OCI-LY3 (cell line): ENCODE data around the gene WNT10A.

Experiments used
- EZH2phosphoT487 ChIP-seq: fragments of 200-600 bp; shearing (Covaris generic); IDR thresholded peaks from 2 replicates; pipeline ENCODE4 v1.6.1; 2018; ENCODE audit warnings: antibody characterized with exemption, mixed run types, low read depth
- TF ChIP-seq, protein P1 (sequence below): fragments of 200-600, 300-600 bp; sonication (generic); IDR thresholded peaks from 2 replicates; pipeline ENCODE4 v1.5.1; 2014; ENCODE audit warnings: antibody characterized with exemption, low read length, low read depth

DNA sequence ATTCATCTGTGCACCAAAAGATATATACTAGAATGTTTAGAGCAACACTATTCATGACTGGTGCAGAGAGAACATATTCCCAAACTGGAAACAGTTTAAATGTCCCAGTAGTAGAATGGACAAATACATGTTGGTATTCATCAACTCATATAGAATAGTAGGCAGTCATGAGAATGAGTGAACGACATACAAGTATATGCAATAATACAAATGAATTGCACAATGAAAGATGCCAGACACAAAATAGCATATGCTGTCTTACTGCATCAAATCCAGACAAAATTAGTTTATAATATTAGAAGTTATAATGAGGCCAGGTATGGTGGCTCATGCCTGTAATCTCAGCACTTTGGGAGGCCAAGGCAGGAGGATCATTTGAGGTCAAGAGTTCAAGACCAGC lies 40.8 kb upstream of the WNT10A start:
- TF ChIP-seq, protein P1, sequence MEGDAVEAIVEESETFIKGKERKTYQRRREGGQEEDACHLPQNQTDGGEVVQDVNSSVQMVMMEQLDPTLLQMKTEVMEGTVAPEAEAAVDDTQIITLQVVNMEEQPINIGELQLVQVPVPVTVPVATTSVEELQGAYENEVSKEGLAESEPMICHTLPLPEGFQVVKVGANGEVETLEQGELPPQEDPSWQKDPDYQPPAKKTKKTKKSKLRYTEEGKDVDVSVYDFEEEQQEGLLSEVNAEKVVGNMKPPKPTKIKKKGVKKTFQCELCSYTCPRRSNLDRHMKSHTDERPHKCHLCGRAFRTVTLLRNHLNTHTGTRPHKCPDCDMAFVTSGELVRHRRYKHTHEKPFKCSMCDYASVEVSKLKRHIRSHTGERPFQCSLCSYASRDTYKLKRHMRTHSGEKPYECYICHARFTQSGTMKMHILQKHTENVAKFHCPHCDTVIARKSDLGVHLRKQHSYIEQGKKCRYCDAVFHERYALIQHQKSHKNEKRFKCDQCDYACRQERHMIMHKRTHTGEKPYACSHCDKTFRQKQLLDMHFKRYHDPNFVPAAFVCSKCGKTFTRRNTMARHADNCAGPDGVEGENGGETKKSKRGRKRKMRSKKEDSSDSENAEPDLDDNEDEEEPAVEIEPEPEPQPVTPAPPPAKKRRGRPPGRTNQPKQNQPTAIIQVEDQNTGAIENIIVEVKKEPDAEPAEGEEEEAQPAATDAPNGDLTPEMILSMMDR = no peak
- no peak for TF ChIP-seq EZH2phosphoT487
